Measurements from ENCODE around the gene C20orf173.
"Not testable (repeated sequence)": the region's sequence is repeated elsewhere in the genome, so short reads cannot be mapped to it uniquely, and the experiment has no call there.

C20orf173 gene

GRCh38 chr20:35529552-35529951 is at the start of gene C20orf173:
C20orf173 (minus strand) TSS chr20:35529652; CDS start chr20:35529373, 279 bp downstream.
- DNase-seq (ENCODE audit: low read depth in 2 of 2) = no peak

- no peak for DNase-seq (ENCODE audit: low read depth in 2 of 2)
Measured at GRCh38 chr20:35579196-35579595, 49.7 kb upstream of the C20orf173 start.

GRCh38 chr20:35578469-35578868 is 49.0 kb upstream of the C20orf173 start:
- no peak for DNase-seq (ENCODE audit: low read depth in 2 of 2)

- no peak for DNase-seq (ENCODE audit: low read depth in 2 of 2)
Measured at GRCh38 chr20:35576816-35577215, 47.4 kb upstream of the C20orf173 start.

DNA sequence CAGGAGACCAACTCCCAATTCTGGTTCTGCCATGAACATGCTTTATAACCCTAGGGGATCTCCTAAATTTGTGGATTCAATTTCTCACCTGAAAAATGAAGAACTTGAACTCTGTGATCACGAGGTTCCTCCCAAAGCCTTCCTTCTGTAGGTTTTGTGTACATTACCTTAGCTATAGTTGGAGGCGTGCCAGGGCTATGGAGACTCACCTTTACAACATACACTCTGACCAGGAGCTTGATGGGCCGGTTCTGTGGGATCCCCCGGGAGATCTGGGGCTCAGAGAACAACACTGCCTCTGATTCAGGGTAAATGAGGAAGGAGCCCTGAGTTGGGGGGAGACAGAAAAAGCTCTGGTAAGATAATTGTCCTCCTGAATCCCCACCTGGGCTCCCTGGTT is 46.5 kb upstream of the C20orf173 start:
- no peak for DNase-seq (ENCODE audit: low read depth in 2 of 2)

- DNase-seq (ENCODE audit: low read depth in 2 of 2) = no peak
Measured at GRCh38 chr20:35572838-35573237, 43.4 kb upstream of the C20orf173 start.

DNA sequence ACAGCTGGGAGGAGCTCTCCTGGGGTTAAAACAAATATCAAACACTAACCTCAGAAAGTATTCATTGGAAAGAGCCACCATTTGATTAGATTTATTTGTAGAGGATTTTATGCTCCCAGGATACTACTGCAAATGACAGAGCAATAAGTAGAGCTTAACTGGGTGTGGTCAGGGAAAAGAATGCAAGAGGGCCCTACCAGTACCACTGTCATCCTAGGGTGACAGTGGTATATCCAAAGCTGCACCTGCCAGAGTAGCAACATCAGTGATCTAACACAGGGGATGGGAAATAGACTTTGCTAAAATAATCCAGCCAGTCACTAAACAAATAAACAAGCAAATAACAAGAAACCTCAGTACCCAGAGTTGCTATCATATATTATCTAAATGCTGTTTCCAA is 42.1 kb upstream of the C20orf173 start:
- DNase-seq (ENCODE audit: low read depth in 2 of 2) = no peak

- no peak for DNase-seq (ENCODE audit: low read depth in 2 of 2)
Measured at GRCh38 chr20:35568645-35569044, 39.2 kb upstream of the C20orf173 start.

DNA sequence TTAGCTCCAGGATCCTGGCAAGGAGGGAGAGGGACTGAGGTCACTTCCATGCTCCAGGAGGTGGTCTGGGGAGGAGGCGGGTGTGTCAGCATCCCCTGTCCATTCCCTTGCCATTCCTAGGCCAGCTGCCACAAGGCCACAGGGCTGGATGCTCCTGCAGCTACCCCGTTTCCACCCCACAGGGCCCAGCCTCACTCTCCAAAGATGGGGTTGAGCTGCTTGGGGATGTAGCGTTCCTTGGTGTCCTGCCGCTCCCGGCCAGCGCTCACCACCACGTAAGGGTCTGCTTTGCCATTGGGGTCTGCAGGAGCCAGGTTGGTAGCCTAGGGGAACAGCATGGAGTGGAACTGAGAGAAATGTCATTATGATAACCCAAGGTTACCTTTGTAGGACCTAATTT is 35.5 kb upstream of the C20orf173 start:
- DNase-seq (ENCODE audit: low read depth in 2 of 2) = no peak

DNA sequence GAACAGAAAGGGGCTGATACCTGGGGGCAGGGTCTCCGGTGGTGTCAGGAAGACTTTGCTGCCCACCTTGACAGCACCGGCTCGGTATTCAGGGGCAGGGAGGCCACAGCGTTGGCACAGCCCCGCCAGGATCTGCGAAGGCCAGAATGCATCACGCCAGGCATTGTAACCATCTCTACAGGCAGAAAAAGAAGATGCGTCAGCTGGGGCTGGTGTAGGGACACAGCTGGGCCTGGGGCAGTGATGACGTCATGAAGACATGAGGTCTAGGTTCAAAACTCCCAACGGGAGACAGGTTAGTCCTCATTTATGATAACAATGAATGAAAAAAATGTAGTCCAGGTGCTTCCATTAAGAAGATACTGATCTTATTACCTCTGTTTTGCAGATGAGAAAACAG is 34.4 kb upstream of the C20orf173 start:
- no peak for DNase-seq (ENCODE audit: low read depth in 2 of 2)

DNA sequence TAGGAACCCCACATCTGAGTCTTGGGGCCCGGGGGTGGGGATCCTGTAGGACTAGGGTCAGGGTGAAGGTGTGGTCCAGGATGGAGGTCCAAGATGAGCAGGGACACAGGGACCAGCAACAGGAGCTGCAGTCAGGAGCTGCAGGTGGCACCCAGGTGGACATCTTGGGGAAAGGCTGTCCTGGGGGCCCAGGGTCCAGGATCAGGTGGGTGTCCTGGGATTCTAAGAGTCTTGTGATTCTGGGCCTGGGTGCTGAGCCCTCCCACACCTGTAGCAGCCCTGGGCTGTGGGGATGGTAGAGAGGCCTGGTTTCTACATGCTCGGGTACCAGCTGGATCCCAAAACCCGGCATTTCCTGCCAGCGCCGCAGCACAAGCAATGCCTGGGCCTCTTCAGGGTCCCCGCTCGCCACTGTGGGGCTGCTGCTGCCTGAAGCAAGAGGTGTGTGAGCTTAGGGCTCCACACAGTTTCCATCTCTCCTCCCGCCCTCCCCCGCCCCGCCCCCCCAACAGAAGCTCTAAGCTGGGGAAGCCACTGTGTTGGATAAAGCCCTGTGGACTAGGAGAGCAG is 33.2 kb upstream of the C20orf173 start:
- DNase-seq (ENCODE audit: low read depth in 2 of 2) = no peak

DNA sequence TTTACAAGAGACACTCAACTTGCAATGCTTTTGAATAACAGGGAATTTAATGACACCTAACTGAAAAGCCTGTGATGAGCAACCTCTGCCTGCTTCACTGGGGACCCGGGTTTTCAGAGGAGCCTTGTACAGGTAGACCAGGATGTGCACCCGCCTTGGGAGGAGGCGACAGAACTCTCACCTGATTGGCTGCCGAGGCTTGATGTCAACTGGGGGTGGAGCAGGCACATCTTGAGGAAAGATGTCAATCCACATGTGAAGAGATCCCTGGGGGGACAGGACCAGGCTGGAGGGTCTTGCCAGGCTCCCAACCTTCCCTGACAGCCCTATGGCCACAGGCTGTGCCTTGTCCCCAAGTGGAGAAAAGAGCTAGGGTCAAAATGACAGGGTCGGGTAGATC is 32.2 kb upstream of the C20orf173 start:
- DNase-seq (ENCODE audit: low read depth in 2 of 2) = no peak

DNA sequence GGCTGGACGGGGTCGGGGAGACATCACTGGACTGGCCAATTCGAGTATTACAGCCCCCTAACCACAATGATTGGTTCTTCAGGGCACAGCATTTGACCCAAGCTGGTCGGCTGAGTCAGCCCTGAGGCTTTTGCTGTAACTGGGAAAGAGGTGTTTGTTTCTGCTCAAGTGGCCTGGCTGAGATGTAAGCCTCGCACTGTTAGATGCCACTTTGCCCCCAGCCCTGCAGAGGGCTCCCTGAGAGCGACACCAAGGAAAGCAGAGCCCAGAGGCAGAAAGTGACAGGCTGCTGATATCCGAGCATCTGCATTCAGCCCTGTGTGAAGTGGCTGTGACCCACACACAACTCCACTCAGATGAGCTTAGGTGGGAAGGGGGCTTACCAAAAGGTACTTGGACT is 31.8 kb upstream of the C20orf173 start:
- DNase-seq (ENCODE audit: low read depth in 2 of 2) = no peak

GRCh38 chr20:35560541-35560940 is 31.1 kb upstream of the C20orf173 start:
- DNase-seq (ENCODE audit: low read depth in 2 of 2) = no peak

GRCh38 chr20:35560105-35560511 is 30.7 kb upstream of the C20orf173 start:
- DNase-seq (ENCODE audit: low read depth in 2 of 2) = no peak

GRCh38 chr20:35559042-35559693 is 29.7 kb upstream of the C20orf173 start:
- DNase-seq (ENCODE audit: low read depth in 2 of 2) = no peak

- DNase-seq (ENCODE audit: low read depth in 2 of 2) = no peak
Measured at GRCh38 chr20:35558451-35558850, 29.0 kb upstream of the C20orf173 start.

DNA sequence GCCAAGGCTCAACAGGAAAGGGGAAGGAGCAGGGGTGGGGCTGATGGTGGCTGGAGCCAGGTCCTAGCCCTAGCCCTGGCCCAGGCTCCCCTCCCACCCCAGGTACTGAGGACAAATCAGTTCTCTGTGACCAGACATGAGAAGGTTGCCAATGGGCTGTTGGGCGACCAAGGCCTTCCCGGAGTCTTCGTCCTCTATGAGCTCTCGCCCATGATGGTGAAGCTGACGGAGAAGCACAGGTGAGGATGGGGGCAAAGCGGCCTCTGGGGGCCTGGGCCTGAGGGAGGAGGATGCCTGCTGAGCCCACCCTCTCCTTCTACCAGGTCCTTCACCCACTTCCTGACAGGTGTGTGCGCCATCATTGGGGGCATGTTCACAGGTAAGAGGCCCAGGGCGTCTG is 27.4 kb upstream of the C20orf173 start:
- no peak for DNase-seq (ENCODE audit: low read depth in 2 of 2)

- no peak for DNase-seq (ENCODE audit: low read depth in 2 of 2)
Measured at GRCh38 chr20:35555951-35556645, 26.6 kb upstream of the C20orf173 start.

DNA sequence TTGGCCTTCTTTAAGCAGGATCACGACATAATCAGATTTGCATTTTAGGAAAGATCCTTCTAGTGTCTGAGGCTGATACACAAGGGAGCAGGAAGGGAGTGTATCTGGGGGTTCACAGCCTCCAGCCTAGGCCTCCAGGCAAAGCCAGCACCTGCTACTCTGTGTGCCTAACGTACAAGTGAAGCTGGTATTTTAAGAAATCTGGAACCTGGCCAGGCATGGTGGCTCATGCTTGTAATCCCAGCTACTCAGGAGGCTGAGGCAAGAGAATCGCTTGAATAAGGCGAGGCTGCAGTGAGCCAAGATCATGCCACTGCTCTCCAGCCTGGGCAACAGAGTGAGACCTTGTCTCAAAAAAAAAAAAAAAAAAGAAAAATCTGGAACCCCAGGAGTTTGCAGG is 26.0 kb upstream of the C20orf173 start:
- not testable (repeated sequence) for DNase-seq (ENCODE audit: low read depth in 2 of 2)

GRCh38 chr20:35552914-35553313 is 23.5 kb upstream of the C20orf173 start:
- DNase-seq (ENCODE audit: low read depth in 2 of 2) = no peak

DNA sequence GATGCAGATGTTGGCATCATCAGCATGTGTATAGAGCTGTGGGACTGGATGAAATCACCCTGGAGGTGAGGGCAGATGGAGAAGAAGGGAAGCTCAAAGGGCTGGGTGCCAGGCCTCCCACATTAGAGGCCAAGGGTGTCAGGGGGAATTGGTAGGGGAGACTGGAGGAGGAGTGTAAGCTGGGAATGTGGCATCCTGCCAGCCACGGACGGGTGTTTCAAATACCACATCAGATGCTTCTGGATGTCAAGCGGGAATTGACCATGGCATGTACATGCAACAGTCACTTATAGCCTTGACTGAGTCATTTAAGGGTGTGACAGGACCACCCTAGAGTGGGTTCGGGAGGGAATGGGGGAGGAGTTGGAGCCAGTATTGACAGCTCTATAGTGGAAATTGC is 22.1 kb upstream of the C20orf173 start:
- DNase-seq (ENCODE audit: low read depth in 2 of 2) = no peak

DNA sequence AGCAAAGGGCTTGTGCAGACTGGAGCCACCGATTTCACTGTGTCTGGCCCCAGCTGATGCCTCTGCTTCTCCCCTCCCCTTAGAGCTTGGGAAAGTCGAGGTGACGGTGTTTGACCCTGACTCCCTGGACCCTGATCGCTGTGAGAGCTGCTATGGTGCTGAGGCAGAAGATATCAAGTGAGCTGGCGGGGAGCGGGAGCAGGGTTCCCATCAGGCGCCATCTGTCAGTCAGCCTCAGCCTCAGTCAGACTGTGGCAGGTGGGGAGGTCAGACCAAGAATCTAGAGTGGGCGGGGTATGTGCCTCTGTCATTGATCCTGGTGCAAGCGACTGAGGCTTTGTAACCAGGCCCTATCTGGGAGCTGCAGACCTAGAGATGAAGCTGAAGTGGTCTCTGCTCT is 17.9 kb upstream of the C20orf173 start:
- no peak for DNase-seq (ENCODE audit: low read depth in 2 of 2)

All from stimulated activated CD4-positive, alpha-beta T cell treated with anti-CD3 and anti-CD28 coated beads, Interleukin-12 subunit alpha, Interleukin-12 subunit beta, amount 100 ng/mL, for 24 hours (primary cell).